GM18858 (cell line): Measurements from ENCODE around the gene FAM219A.
A peak's percentile ranks its signal among the peaks of the same experiment; 100 is the strongest.

Experiments
- ATAC-seq: cut with Tn5 transposase; IDR thresholded peaks from one replicate; pipeline ENCODE4 v1.9.1; 2021; ENCODE audit not compliant: unreplicated experiment

Gene FAM219A

DNA sequence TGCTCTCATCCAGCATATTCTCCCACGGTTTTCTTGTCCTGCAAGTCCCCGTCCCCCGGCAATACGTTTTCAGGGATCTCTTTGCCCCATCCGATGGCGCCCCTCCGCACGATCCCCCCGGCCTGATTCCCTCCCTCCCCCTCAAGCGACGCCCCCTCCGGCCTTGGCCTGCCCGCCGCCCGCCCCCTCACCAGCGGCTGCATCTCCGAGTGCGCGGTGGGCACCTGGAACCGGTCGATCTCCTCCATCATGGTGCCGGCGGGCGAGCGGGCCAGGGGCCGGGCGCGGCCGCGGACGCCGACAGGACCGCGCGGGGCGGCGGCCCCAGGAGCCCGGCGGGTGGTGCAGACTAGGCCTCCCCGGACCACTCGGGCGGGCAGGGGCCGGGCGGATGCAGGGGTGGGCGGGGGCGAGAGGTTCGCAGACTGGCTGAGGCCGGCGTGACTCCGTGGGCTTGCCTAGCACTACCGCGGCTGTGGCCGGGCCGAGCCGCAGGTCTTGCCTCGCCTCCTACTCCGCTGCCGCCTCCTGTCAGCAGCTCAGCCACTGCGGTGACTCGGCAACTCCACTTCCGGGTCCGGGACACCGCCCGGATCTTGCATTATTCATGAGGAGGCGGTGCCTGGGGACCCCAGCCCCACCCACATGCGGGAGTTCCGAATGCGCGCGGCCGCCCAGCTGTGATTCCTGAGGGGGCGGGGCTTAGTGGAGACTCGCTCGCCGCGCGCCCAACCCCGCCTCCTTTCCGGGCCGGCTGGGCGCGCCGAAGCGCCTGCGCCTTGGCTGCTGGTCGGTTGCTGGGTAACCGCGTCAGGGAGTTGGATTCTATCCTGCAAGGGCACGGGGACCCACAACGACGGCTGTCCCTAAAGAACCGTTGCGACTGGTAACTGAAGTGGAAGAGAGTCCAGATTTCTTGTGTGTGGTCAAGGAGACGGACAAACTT lies at the start of gene FAM219A, which contains the start of gene DNAI1:
Gene FAM219A (minus strand): TSS at position 558 of the 946 bp plus-strand sequence. CDS start 307 bp downstream, at position 251.
Gene DNAI1 (plus strand): TSS at position 793 of the 946 bp plus-strand sequence. CDS start 201 bp downstream, outside the sequence.
- ATAC-seq: peak; percentile 97

- ATAC-seq: no peak
These were observed 49.6 kb upstream of the FAM219A start for GRCh38 chr9:34507966-34508365.

- ATAC-seq: no peak
These were observed 49.2 kb upstream of the FAM219A start for GRCh38 chr9:34507556-34507955.

DNA sequence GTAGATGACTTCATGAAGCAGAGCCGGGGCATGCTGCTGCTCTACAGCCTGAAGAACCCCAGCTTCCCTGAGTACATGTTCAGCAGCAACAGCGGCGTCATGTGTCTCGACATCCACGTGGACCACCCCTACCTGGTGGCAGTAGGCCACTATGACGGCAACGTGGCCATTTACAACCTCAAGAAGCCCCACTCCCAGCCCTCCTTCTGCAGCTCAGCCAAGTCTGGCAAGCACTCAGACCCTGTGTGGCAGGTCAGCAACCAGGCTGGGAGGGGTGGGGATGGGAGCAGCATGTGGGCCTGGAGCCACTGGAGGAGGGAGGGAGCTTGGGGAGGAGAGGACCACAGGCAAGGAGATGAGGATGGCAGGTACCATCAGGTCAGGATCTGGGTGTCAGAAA lies 48.3 kb upstream of the FAM219A start:
- ATAC-seq: no peak

GRCh38 chr9:34505370-34506120 lies 47.2 kb upstream of the FAM219A start:
- ATAC-seq: no peak

- ATAC-seq: no peak
These were observed 45.0 kb upstream of the FAM219A start for GRCh38 chr9:34503406-34503805.

DNA sequence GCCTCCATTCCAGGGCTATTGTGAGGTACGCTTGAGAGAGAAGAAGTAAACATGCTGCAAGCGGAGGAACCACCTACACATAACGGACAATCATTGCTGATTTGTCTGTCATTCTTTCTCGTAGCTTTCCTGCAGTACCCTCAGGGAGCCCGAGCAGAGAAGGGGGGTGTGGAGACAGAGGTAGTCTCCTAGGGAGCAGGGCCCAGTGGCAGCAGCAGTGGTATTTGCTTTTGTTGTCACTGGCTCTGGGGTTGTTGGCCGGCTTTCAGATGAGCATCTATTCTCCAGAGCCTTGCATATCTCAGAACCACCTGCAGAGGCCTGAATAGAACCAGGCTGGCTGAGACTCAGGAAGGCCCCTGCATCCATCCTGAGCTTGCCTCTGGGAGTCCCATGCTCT lies 44.5 kb upstream of the FAM219A start:
- ATAC-seq: no peak

DNA sequence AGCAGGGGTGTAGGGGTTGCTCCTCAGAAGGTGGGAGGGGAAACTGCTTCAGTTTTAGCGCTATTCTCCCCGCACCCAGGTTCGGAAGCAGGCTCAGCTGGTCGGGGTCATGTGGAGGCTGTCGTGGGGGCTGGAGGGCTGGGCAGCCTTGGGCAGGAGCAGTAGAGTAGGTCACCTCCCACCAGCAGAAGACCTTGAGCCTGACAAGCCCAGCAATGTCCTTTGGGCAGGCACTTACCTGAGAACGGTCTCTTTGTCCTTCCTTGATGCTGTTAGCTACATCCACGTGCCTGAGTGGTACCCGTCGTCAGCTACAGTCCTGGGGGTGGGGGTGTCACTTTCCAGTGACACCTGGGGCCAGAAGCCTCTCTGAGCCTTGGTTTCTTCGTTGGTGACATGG lies 44.1 kb upstream of the FAM219A start:
- no peak for ATAC-seq

DNA sequence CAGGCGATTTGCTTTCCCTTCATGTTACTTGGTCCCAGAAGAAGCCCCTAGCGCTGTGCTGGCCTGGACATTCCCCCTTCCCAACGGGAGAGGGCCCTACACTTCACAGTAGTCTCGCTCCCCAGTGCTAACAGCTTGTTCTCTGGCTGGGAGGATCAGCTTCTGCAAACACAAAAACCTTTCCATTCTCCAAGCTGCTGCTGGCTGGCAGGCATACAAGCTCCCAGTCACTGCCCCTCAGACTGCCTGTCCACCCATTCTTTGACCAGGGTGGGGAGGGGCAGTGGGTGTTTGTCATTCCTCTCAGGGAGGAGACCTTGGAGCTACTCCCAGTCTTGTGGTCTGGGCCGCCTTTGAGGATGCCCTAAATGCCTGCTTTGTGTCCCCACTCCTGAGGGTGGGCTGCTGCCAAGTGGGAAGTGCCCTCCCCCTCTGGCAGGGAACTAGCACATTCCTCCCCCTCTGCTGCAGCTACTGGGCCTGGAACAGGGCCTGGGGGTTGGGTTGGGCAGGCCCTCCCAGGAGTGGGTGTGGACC lies 43.6 kb upstream of the FAM219A start:
- ATAC-seq: no peak

DNA sequence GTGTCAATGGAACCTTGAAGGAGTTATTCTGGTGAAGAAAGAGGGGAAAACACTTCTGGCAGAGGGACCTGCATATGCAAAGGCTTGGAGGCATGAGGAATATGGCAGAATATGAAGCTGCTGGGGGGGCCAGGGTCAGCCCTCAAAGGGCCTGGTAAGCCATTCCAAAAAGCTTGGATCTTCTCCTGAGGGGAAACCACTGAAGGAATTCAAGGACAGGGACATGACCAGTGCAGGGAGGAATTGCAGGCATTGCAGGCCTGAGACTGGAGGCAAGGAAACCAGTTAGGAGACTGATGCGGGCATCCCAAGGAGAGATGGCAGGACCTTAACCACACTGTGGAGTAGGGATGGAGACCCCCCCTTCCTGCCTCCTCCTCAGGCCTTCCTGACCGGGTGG lies 43.0 kb upstream of the FAM219A start:
- ATAC-seq: no peak

- ATAC-seq: no peak
These were observed 42.4 kb upstream of the FAM219A start for GRCh38 chr9:34500623-34501267.

- no peak for ATAC-seq
These were observed 40.7 kb upstream of the FAM219A start for GRCh38 chr9:34499076-34499475.

- no peak for ATAC-seq
These were observed 40.2 kb upstream of the FAM219A start for GRCh38 chr9:34498553-34498952.

- ATAC-seq: no peak
These were observed 37.9 kb upstream of the FAM219A start for GRCh38 chr9:34496149-34496712.

GRCh38 chr9:34493972-34494535 lies 35.7 kb upstream of the FAM219A start:
- no peak for ATAC-seq

GRCh38 chr9:34492051-34492450 lies 33.7 kb upstream of the FAM219A start:
- no peak for ATAC-seq

GRCh38 chr9:34491596-34491995 lies 33.2 kb upstream of the FAM219A start:
- ATAC-seq: no peak

DNA sequence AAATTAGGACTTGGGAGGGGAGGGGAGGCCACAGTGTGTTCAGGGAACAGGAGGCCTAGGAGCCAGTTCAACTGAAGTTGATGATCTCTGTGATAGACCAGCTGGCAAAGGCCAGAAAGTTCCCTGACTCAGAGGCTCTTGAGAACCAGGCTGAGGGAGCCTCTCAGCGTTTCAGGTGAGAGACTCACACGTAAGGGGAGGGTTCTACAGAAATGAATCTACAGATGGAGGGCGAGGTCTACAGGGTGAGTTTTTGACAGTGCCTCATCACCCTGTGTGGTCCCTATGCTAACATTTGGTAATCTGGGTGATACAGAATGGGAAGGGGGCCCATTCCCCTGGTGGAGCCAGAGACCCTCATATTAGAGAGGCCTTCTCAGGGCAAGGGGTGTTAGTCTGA lies 32.4 kb upstream of the FAM219A start:
- no peak for ATAC-seq

DNA sequence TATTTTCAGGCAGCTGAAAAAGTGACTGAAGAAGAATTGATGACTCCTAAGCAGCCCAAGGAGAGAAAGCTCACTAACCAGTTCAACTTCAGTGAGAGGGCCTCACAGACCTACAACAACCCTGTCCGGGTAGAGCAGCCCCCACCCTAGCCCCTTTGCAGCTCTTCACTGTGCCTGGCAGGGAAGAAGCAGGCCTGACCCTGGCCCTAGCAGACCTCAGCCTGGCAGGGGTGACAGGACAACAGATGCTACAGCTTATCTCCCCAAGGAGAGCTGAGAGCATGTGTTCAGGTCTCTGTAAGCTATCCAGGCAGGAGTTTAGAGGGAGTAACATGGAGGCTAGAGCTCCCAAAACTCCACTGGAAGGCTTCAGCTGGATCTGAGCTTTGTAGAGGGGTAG lies 32.0 kb upstream of the FAM219A start:
- ATAC-seq: no peak

DNA sequence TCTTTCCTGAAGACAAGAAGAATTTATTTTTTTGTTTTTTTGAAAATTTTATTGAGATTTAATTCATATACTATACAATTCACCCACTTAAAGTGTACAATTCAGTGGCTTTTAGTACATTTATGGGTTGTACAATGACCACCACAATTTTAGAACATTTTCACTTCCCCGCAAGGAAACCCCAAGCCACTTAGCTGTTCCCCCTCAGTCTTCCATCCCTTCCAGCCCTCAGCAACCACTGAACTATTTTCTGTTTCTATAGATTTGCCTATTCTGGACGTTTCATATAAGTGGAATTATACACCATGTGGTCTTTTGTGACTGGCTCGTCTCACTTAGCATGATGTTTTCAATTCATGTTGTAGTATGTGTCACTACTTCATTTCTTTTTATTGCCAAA lies 28.2 kb upstream of the FAM219A start:
- no peak for ATAC-seq
